DMS53 (cell line): ENCODE measurements around the gene SLC37A1.
"Not testable (repeated sequence)": the region's sequence is repeated elsewhere in the genome, so short reads cannot be mapped to it uniquely, and the experiment has no call there.

Experiments used
- DNase-seq: peaks from one replicate; lab custom pipeline; 2025; lab: John Stamatoyannopoulos, UW

Gene SLC37A1

DNA sequence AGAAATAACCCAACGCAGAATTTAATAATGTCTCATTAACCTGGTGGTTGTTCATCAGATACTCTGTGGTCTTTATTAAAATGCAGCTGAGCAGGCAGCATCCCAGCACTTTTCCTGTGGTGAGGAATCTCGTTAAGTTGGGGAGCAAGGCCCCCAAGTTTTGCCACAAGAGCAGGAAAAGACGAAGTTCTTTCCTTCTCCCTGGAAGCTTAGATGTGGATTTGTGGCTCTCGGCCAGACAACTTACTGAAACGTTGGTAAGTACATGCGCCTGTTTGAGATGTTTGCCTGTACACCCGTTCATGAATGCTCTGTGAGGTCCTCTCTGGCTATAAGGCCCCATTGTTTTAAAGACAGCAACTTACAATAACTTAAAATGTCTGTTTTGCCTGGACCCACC is 105.5 kb downstream of the SLC37A1 start:
- no peak for DNase-seq

DNA sequence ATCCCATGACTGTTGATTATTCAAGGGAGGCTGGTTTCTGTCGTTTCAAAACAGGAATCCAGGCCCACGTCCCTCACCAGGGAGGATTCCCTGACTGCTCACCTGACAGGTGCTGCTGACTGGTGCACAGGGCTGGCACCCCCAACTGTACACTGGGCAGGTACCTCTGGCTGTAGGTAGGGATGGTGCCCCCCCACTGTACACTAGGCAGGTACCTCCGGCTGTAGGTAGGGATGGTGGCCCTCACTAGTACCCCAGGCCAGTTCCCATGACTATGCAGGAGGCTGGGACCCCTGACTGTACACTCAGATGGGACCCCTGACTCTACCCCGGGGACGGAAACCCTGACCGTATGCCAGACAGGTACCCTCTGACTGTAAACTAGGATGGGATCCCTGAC is 106.2 kb downstream of the SLC37A1 start:
- DNase-seq = no peak

DNA sequence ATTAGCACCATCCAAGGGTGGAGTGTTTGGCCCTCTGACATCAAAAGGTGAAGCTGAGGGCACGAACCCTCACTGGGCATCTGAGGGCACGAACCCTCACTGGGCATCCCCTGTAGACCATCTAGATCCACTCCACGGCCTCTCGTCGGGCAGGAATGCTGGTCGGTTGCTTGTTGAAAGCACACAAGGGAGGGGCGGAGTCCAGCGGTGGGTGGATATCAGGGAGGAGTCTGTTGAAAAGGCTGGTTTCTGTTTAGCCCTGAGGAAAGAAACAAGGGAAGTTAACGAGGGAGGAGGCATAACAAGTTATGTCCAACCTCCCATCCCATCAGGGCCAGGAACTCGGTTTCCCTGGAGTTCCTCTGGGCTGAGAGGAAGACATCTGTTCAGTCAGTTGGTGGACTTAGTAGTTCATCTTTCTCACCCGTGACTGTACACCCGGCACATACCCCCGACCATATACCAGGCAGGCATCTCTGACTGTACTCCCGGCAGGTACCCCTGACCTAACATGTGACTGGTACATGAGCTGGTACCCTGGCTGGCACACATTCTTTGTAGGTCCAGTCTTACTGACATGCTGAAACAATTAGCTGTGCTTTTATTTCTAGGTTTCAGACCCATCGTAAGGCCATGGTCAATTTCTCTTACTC is 107.6 kb downstream of the SLC37A1 start:
- no peak for DNase-seq

DNA sequence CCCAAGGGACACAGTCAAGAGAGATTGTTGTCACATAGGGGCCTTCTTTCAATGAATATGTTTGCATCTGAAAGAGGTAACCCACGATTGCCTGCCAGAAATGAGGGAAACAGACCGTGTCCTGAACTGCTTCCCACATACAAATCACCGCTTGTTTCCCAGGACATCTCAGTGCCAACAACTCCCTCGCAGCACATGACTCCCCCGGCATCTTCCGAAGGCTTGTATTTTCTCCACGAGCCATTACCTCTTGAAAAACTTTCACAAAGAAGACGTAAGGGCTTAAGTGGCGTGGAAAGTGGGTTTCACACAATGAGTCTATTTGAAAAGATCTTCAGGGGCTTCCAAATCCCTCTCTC is 108.1 kb downstream of the SLC37A1 start:
- no peak for DNase-seq

DNA sequence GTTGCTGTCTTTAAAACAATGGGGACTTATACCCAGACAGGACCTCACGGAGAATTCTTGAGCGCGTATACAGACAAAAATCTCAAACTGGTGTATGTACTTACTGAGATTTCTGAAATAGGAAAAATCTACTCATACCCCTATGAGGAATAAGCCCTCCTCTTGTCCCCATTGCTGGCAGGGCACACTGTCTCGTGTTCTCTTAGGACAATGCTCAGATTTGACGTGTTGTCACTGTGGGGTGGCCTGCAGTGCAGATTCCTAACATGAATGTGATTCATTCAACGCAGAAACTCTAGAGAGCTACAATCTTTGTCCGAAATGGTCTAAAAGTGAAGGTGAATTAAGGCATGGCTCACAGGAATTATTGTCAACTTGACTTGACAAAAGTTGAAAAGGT is 108.6 kb downstream of the SLC37A1 start:
- DNase-seq = no peak

DNA sequence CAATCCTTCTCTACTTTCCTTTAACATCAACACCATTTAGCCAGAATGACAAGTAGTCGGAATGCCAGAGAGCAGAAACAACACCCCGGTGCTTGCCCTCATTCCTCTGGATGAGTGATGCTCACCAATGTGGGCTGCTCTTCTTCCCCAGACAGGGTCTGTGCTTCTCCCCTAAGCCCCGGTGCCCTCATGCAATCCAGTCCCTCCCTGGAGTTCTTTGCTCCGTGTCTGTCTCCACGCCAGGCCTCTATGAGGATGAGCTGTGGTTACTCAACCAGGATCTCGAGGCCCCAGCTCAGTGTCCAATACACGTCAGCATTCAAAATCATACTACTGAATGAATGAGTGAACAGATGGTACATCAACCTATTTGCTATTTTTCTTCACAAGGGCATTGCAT is 110.0 kb downstream of the SLC37A1 start:
- DNase-seq = no peak

DNA sequence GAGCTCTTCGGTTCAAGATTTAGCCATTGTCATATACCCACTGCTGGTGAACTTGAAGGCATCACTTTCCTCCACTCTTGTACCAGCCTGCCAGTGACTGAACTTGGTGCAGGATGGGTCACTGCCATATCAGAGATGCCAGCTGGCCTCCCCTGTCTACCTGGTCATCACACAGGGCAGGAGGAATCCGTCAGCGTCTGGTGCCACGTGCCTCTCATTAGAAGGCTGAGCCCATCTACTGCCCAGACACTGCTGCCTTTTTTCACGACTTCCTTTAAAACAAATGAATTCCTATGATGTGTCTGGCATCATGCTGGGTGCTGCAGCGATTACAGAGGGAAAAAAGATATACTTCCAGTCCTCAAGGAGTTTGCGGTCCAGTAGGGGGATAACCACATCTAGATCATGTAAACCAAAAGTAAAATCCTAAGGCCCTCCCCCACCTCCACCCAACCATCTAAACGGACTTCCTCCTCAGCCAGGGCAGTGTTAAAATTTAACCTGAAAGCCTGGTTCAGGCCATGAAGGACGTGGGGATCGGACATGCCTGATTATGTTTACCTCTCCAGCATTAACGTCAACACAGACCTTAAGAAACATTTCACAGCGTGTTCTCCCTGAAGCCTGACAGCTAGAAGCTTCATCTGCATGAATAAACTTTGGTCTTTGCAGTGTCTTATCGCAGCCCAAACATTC is 110.6 kb downstream of the SLC37A1 start:
- DNase-seq = peak; percentile 66

DNA sequence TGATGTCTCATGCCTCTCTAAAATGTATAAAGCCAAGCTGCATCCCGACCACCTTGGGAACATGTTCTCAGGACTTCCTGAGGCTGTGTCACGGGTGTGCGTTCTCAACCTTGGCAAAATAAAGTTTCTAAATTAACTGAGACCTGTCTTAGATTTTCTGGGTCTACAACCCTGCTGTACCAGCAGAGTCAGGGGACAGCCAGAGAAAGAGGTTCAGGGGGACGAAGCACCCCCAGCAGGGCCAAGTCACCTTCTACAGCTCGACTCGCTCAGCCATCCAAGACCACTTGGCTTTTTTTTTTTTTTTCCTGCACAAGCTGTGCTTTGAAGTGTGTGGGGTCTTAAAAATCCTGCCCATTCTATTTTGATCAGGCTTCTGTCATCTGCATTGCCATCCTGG is 111.3 kb downstream of the SLC37A1 start:
- no peak for DNase-seq

DNA sequence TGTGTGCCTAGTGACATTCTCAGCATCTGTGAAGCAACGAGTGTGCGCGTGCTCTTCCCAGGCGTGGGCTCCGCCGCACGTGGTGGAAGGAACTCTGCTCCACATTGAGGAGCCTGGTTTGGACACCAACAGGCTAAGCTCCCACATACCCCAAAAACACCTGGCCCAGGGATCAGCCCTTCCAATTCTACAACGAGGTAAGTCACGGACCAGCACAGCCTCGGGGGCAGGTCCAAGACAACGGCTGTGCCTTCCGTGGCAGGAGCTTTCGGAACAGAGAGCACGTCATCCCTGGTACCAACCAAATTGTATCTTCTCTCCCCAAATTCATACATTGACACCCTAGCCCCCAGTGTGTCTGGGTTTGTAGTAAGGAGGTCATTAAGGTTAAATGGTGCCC is 112.5 kb downstream of the SLC37A1 start:
- no peak for DNase-seq

DNA sequence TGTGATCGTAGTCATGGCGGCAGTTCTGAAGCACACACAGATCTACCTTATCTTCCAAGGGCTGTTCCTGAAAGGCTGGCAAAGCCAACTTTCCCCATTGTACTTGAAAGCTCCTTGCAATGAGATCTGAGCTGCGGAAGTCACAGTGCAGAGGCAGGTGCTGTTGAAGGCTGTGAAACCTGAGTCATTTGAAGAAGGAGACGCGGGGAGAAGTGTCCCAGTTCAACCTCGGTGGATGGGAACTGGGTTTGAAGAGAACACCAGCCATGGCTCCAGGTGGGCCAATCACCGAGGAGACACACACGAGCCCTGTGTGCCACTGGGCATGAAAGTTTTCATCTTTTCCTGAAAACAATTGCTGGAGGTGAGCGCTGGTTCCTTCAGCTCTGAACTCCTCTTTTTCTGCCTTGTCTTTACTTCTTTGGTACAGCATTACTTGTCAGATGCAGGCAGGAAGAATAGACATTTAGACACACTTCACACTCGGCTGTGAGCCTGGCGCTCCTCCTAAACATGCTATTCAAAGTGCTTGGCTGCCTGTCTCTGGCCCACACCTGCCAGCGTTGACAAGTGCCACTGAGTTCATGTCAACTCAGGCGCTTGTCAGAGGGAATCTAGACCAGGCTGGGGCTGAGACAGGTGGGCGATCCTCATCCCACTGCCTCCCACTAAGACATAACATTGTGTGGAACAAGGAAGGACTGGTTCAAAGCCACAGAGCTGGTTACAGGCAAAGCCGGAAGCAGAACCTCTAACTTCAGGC is 114.1 kb downstream of the SLC37A1 start:
- DNase-seq = no peak

DNA sequence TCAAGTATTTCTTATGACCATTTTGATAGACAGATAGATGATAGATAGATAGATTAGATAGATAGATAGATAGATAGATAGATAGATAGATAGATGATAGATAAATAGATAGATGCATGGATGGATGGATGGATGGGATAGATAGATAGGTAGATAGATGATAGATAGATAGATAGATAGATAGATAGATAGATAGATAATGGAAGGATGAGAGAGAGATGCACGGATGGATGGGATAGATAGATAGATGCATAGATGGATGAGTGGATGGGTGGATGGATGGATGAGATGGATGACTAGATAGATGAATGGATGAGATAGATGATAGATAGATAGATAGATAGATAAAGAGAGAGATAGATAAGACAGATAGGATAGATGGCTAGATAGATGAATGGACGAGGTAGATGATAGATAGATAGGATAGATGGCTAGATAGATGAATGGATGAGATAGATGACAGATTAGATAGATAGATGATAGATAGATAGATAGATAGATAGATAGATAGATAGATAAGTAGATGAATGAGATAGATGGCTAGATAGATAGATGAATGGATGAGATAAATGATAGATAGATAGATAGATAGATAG is 114.9 kb downstream of the SLC37A1 start:
- not testable (repeated sequence) for DNase-seq

DNA sequence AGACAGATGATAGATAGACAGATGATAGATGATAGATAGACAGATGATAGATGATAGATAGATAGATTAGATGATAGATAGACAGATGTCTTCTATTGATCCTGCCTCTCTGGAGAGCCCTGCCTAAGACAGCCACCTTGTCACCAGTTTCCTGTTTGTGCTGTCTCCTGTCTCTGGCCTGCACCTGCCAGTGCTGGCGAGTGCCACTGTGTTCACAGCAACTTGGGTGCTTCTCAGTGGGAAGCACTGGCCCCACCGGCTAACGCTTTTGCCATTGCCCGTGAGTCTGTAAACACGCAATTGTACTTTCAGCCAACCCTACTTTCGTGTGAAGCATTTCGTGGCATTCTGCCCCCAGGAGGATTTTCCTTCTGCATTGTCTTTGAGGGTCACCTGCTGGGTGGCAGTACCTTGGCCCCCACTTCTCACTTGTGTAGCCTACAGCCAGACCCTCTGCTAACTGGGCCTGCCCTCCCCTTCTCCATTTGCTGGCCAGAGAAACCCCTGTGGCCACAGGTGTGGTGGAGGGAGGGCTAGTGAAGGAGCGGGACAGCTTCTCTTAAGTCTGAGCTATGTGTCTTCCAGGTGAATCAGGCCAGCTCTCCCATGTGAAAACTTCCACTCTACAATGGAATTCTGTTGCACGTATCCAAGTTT is 116.4 kb downstream of the SLC37A1 start:
- peak; percentile 41 for DNase-seq

DNA sequence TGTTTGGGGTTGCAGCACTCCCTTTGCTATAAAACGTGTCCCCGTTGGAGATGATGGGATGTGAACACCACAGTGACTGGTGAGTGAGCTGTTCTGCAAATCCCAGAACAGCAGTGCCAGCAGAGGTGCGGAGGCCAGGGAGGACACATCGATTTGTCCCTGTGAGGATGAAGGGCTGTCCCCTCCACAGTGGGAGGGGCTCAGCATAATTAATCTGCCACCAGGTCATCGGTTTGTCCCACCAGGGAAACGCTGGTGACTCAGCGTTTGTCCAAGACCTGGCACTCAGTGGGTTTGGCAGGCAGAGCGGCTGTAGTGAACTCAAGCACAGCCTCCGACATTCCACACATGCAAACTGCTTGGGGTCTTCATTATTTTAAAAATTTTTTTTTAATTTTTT is 117.0 kb downstream of the SLC37A1 start:
- DNase-seq = no peak
